Colon (tissue), 2 donors: ENCODE measurements around the gene PTPRN2.

Experiments used
- FAIRE-seq: peaks from 2 replicates; lab custom pipeline; 2012; peaks lifted over from hg19 to GRCh38; lab: Jason Lieb, UNC
- donor health status: control.
- donor health status: control.

The PTPRN2 gene

GRCh38 chr7:158602905-158603772, 15.5 kb upstream of the PTPRN2 start:
- FAIRE-seq, result no peak

GRCh38 chr7:158602041-158602440, 14.4 kb upstream of the PTPRN2 start:
- no peak for FAIRE-seq

GRCh38 chr7:158601090-158601489, 13.5 kb upstream of the PTPRN2 start:
- no peak for FAIRE-seq

- FAIRE-seq, result no peak
Measured at GRCh38 chr7:158596745-158597144, 9.1 kb upstream of the PTPRN2 start.

- FAIRE-seq, result no peak
Measured at GRCh38 chr7:158596309-158596708, 8.7 kb upstream of the PTPRN2 start.

GRCh38 chr7:158595068-158595467, 7.4 kb upstream of the PTPRN2 start:
- no peak for FAIRE-seq

GRCh38 chr7:158592541-158592940, 4.9 kb upstream of the PTPRN2 start:
- FAIRE-seq, result no peak

GRCh38 chr7:158591944-158592343, 4.3 kb upstream of the PTPRN2 start:
- FAIRE-seq, result no peak

- FAIRE-seq, result no peak
Measured at GRCh38 chr7:158590181-158590530, 2.5 kb upstream of the PTPRN2 start.

GRCh38 chr7:158589653-158590052, 2.0 kb upstream of the PTPRN2 start:
- no peak for FAIRE-seq

- no peak for FAIRE-seq
Measured at GRCh38 chr7:158588878-158589442, 1.3 kb upstream of the PTPRN2 start.

- FAIRE-seq, result no peak
Measured at GRCh38 chr7:158588085-158588877, 658 bp upstream of the PTPRN2 start.

- no peak for FAIRE-seq
Measured at GRCh38 chr7:158586499-158587161, 993 bp downstream of the PTPRN2 start.

- no peak for FAIRE-seq
Measured at GRCh38 chr7:158585721-158586498, 1.7 kb downstream of the PTPRN2 start.

GRCh38 chr7:158584407-158584806, 3.2 kb downstream of the PTPRN2 start:
- no peak for FAIRE-seq

GRCh38 chr7:158583810-158584209, 3.8 kb downstream of the PTPRN2 start:
- no peak for FAIRE-seq

GRCh38 chr7:158583143-158583542, 4.5 kb downstream of the PTPRN2 start:
- FAIRE-seq, result no peak

GRCh38 chr7:158582089-158582456, 5.5 kb downstream of the PTPRN2 start:
- FAIRE-seq, result no peak

- FAIRE-seq, result no peak
Measured at GRCh38 chr7:158581440-158582088, 6.1 kb downstream of the PTPRN2 start.

GRCh38 chr7:158579662-158580646, 7.7 kb downstream of the PTPRN2 start:
- FAIRE-seq, result no peak
